SK-N-MC (cell line): ENCODE data around the gene NTF3.

ENCODE experiments used
- EZH2 ChIP-seq: fragments of 200-600 bp; sonication (generic); IDR thresholded peaks from one replicate; pipeline ENCODE4 v1.6.1; 2017; ENCODE audit warnings: antibody characterized with exemption
- POLR2AphosphoS5 ChIP-seq: IDR thresholded peaks from 2 replicates; pipeline ENCODE4 v1.6.1; 2012; ENCODE audit warnings: mild to moderate bottlenecking, low read depth, low read length, borderline replicate concordance

DNA sequence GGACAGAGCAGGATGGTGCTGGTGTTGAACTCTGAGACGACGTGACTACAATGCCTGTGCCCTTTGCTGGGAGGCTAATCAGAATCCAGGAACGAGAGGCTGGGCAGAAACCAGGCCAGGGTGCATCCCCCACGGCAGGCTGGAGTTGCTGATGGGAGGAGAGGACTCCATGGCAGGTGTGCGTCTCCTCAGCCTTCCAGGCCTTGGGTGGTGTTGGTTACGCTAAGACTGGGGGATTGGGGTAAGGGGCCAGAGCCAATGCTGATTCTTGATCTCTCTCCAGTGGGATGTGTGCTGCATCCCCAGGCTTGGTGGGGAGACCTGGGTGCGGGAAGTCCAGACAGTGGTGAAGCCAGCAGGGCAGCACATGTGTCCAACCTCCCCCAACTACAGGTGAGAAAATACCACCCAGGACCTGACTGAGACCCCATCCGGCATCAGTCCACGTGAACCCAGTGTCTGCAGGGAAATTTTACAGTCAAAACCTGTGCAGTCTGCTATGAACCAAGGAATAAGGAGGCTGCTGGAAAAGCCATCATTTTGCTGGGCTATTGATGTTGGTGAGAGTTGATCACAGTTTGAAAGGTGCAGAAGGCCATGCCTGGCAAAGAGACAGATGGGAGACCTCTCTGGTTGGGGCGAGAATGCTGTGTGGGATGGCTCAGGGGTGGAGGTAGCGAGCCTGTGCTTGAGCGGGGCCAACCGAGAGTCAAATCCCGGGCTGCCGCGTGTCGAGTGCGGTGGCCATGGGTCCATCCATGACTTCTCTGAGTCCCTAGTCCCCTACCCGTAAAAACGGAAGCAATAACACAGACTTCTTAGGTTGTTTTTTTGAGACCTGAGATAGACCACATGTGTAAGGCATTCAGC is 89.8 kb downstream of the NTF3 start:
- TF ChIP-seq POLR2AphosphoS5 (no peak), EZH2 (no peak)
